Osteocyte (in vitro differentiated cells): Measurements from ENCODE around the gene RABGEF1. TPM values are rescaled to one million over a fixed set of nuclear protein-coding genes. Genes with fewer than 3 reads are reported as not detected.
"Not testable (repeated sequence)": the region's sequence is repeated elsewhere in the genome, so short reads cannot be mapped to it uniquely, and the experiment has no call there.

Experiments used
- DNase-seq: peaks from one replicate; pipeline ENCODE4 v3.0.0; 2021; ENCODE audit warnings: mixed read lengths; ENCODE audit not compliant: unreplicated experiment; ENCODE audit errors: extremely low spot score
- H3K27ac Mint-ChIP-seq: one replicate; pipeline ENCODE4 v1.8.0; 2021; ENCODE audit warnings: mild to moderate bottlenecking, mixed read lengths; ENCODE audit not compliant: unreplicated experiment
- H3K27me3 Mint-ChIP-seq: one replicate; pipeline ENCODE4 v1.8.0; 2021; ENCODE audit warnings: mixed read lengths; ENCODE audit not compliant: unreplicated experiment
- H3K36me3 Mint-ChIP-seq: one replicate; pipeline ENCODE4 v1.8.0; 2021; ENCODE audit warnings: mixed read lengths; ENCODE audit not compliant: unreplicated experiment
- H3K4me1 Mint-ChIP-seq: one replicate; pipeline ENCODE4 v1.8.0; 2021; ENCODE audit warnings: mixed read lengths; ENCODE audit not compliant: unreplicated experiment
- H3K4me3 Mint-ChIP-seq: one replicate; pipeline ENCODE4 v1.8.0; 2021; ENCODE audit warnings: mild to moderate bottlenecking, moderate library complexity, mixed read lengths; ENCODE audit not compliant: unreplicated experiment
- H3K9me3 Mint-ChIP-seq: one replicate; pipeline ENCODE4 v1.8.0; 2021; ENCODE audit warnings: mixed read lengths; ENCODE audit not compliant: unreplicated experiment
- total RNA-seq: library from RNA; stranded (reverse); gene quantifications from 2 replicates; pipeline ENCODE4 v1.2.1, GENCODE V29; 2021
- TF ChIP-seq, protein P1 (sequence below): fragments of 200-600 bp; sonication (generic); IDR thresholded peaks from 2 replicates; pipeline ENCODE4 v1.5.0; 2021; ENCODE audit warnings: antibody characterized with exemption, mild to moderate bottlenecking, moderate library complexity

RABGEF1 gene
- total RNA-seq, 1 donor from 2014 or later: 25.3 TPM

GRCh38 chr7:66837661-66838060, 97.1 kb downstream of the RABGEF1 start:
- no peaks in the 10 kb centered on the region for H3K9me3 Mint-ChIP-seq
- H3K36me3 Mint-ChIP-seq: no peaks in the 10 kb centered on the region
- H3K27me3 Mint-ChIP-seq: no peaks in the 10 kb centered on the region
- no peak for DNase-seq
- H3K27ac Mint-ChIP-seq: no peak overlapping the region
- no peaks in the 10 kb centered on the region for H3K4me1 Mint-ChIP-seq
- no peak overlapping the region for H3K4me3 Mint-ChIP-seq
- TF ChIP-seq, protein P1, sequence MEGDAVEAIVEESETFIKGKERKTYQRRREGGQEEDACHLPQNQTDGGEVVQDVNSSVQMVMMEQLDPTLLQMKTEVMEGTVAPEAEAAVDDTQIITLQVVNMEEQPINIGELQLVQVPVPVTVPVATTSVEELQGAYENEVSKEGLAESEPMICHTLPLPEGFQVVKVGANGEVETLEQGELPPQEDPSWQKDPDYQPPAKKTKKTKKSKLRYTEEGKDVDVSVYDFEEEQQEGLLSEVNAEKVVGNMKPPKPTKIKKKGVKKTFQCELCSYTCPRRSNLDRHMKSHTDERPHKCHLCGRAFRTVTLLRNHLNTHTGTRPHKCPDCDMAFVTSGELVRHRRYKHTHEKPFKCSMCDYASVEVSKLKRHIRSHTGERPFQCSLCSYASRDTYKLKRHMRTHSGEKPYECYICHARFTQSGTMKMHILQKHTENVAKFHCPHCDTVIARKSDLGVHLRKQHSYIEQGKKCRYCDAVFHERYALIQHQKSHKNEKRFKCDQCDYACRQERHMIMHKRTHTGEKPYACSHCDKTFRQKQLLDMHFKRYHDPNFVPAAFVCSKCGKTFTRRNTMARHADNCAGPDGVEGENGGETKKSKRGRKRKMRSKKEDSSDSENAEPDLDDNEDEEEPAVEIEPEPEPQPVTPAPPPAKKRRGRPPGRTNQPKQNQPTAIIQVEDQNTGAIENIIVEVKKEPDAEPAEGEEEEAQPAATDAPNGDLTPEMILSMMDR: no peak

- no peaks in the 10 kb centered on the region for H3K9me3 Mint-ChIP-seq
- no peak overlapping the region for H3K27ac Mint-ChIP-seq
- no peaks in the 10 kb centered on the region for H3K36me3 Mint-ChIP-seq
- peaks cover 9% of the 10 kb centered on the region for H3K4me1 Mint-ChIP-seq
- H3K27me3 Mint-ChIP-seq: no peaks in the 10 kb centered on the region
- no peak for DNase-seq
- TF ChIP-seq, protein P1: no peak
- H3K4me3 Mint-ChIP-seq: no peak overlapping the region
These were observed 99.3 kb downstream of the RABGEF1 start for GRCh38 chr7:66839814-66840213.

- Mint-ChIP-seq H3K36me3 (no peaks in the 10 kb centered on the region), H3K9me3 (no peaks in the 10 kb centered on the region)
- TF ChIP-seq, protein P1: no peak
These were observed 99.8 kb downstream of the RABGEF1 start for GRCh38 chr7:66840316-66840715.

GRCh38 chr7:66841898-66842297, 101.4 kb downstream of the RABGEF1 start:
- TF ChIP-seq, protein P1: no peak
- Mint-ChIP-seq H3K4me1 (peaks cover 21% of the 10 kb centered on the region), H3K36me3 (no peaks in the 10 kb centered on the region), H3K27me3 (no peaks in the 10 kb centered on the region), H3K27ac (no peak overlapping the region), H3K4me3 (no peak overlapping the region), H3K9me3 (no peaks in the 10 kb centered on the region)
- no peak for DNase-seq

More at GRCh38 chr7:66840316-66840715, 99.8 kb downstream of the RABGEF1 start:
- no peak overlapping the region for H3K27ac Mint-ChIP-seq
- no peak overlapping the region for H3K4me3 Mint-ChIP-seq
- H3K4me1 Mint-ChIP-seq: peaks cover 13% of the 10 kb centered on the region
- DNase-seq: no peak
- H3K27me3 Mint-ChIP-seq: no peaks in the 10 kb centered on the region

GRCh38 chr7:66843492-66843891, 103.0 kb downstream of the RABGEF1 start:
- DNase-seq, H3K27me3 Mint-ChIP-seq, H3K9me3 Mint-ChIP-seq, H3K36me3 Mint-ChIP-seq: not testable (repeated sequence)
- H3K27ac Mint-ChIP-seq: peak overlapping the region; percentile 99
- peak overlapping the region; percentile 91 for H3K4me3 Mint-ChIP-seq
- peaks cover 26% of the 10 kb centered on the region for H3K4me1 Mint-ChIP-seq
